GM12878 (cell line): ENCODE results near the gene ANXA10. TPM values are rescaled to one million over a fixed set of nuclear protein-coding genes. Genes with fewer than 3 reads are reported as not detected.

Experiments
- ATAC-seq: fragments of 200-7000 bp; cut with Tn5 transposase; 3 replicates; pipeline ENCODE4 v1.9.1; 2020; ENCODE audit warnings: mild to moderate bottlenecking, moderate library complexity
- BruUV-seq: library from RNA; stranded (reverse); fragments of 400-500 nt; replicated peaks from 2 replicates; lab custom pipeline; 2021; lab: Mats Ljungman, UMichigan
- CTCF ChIA-PET: fragments of 300-600 bp; sonication (Branson Sonifier 250); formaldehyde crosslinking; extraction: SDS; loops from one replicate; lab custom pipeline; 2021; ENCODE audit warnings: inconsistent platforms; lab: Yijun Ruan, JAX
- POLR2A ChIA-PET: fragments of 350-600 bp; formaldehyde crosslinking; extraction: SDS; loops from one replicate; lab custom pipeline; 2021; ENCODE audit warnings: inconsistent platforms; lab: Charles Lee
- RAD21 ChIA-PET: fragments of 300-600 bp; sonication (Branson Sonifier 250); formaldehyde crosslinking; loops from one replicate; lab custom pipeline; 2023; ENCODE audit warnings: antibody characterized with exemption; ENCODE audit not compliant: unreplicated experiment; lab: Charles Lee
- SMC1A ChIA-PET: fragments of 300-600 bp; sonication (Branson Sonifier 250); formaldehyde crosslinking; loops from one replicate; lab custom pipeline; 2023; ENCODE audit not compliant: unreplicated experiment, uncharacterized antibody; lab: Charles Lee
- DNase-seq: peaks from one replicate; pipeline ENCODE4 v3.0.0-alpha.2; 2011; ENCODE audit warnings: low read depth, low spot score
- FAIRE-seq: peaks from 3 replicates; lab custom pipeline; 2011; peaks lifted over from hg19 to GRCh38; lab: Jason Lieb, UNC
- H2AFZ ChIP-seq: 2 replicates; pipeline ENCODE4 v1.6.0; 2011; ENCODE audit warnings: low read depth, low read length, control low read depth; ENCODE audit not compliant: control insufficient read depth
- H3K27ac ChIP-seq: 2 replicates; pipeline ENCODE4 v1.5.1; 2011; ENCODE audit warnings: control low read depth; ENCODE audit not compliant: control insufficient read depth, insufficient read depth
- H3K27me3 ChIP-seq, 2 experiments: replicated peaks in 1 of 2; 2 replicates each; pipeline versions ENCODE4 v1.6.0 to v1.6.1; 2011; ENCODE audit warnings: low read length in 1 of 2; ENCODE audit not compliant: control insufficient read depth in 2 of 2, insufficient read depth in 2 of 2
- H3K36me3 ChIP-seq, 2 experiments: 2 replicates each; pipeline ENCODE4 v1.5.1; 2011; ENCODE audit warnings: low read length in 1 of 2; ENCODE audit not compliant: control insufficient read depth in 2 of 2, insufficient read depth in 2 of 2
- H3K4me1 ChIP-seq: 2 replicates; pipeline ENCODE4 v1.6.1; 2011; ENCODE audit warnings: mild to moderate bottlenecking, low read length, moderate library complexity, mixed read lengths; ENCODE audit not compliant: control insufficient read depth, insufficient read depth
- H3K4me2 ChIP-seq: 2 replicates; pipeline ENCODE4 v1.6.0; 2011; ENCODE audit warnings: control low read depth; ENCODE audit not compliant: control insufficient read depth, insufficient read depth
- H3K4me3 ChIP-seq: fragments of 200-600 bp; sonication (generic); 2 replicates; pipeline ENCODE4 v1.5.1; 2016
- H3K79me2 ChIP-seq: 2 replicates; pipeline ENCODE4 v1.6.0; 2011; ENCODE audit warnings: low read length; ENCODE audit not compliant: control insufficient read depth, insufficient read depth
- H3K9ac ChIP-seq: 2 replicates; pipeline ENCODE4 v1.8.0; 2011; ENCODE audit warnings: low read length, control low read depth, mixed read lengths; ENCODE audit not compliant: control insufficient read depth, insufficient read depth
- H3K9me3 ChIP-seq: replicated peaks from 3 replicates; pipeline ENCODE4 v1.5.1; 2011; ENCODE audit warnings: mild to moderate bottlenecking, low read length; ENCODE audit not compliant: control insufficient read depth, insufficient read depth
- H4K20me1 ChIP-seq: 2 replicates; pipeline ENCODE4 v1.6.0; 2011; ENCODE audit not compliant: control insufficient read depth, insufficient read depth
- ATF3 ChIP-seq: IDR thresholded peaks from 2 replicates; pipeline ENCODE4 v1.6.1; 2011; ENCODE audit warnings: low read depth, mild to moderate bottlenecking, low read length, moderate library complexity, borderline replicate concordance; ENCODE audit errors: extremely low read depth
- ATF7 ChIP-seq: fragments of 450-650 bp; IDR thresholded peaks from 2 replicates; pipeline ENCODE4 v1.6.1; 2016; ENCODE audit warnings: low read depth, mild to moderate bottlenecking
- BCL3 ChIP-seq: IDR thresholded peaks from 2 replicates; pipeline ENCODE4 v1.6.1; 2011; ENCODE audit warnings: borderline replicate concordance, low read depth, mild to moderate bottlenecking, moderate library complexity, low read length; ENCODE audit not compliant: insufficient read depth, poor library complexity, severe bottlenecking
- BRCA1 ChIP-seq: IDR thresholded peaks from 2 replicates; pipeline ENCODE4 v1.6.1; 2011; ENCODE audit warnings: low read depth, low read length, improper control_type of control experiment
- CHD4 ChIP-seq: fragments of 200-600 bp; sonication (generic); IDR thresholded peaks from 2 replicates; pipeline ENCODE4 v1.6.1; 2016; ENCODE audit warnings: mild to moderate bottlenecking
- E4F1 ChIP-seq: fragments of 450-650 bp; IDR thresholded peaks from 2 replicates; pipeline ENCODE4 v1.6.1; 2018; ENCODE audit warnings: borderline replicate concordance, mild to moderate bottlenecking; ENCODE audit not compliant: partially characterized antibody
- NR2C2 ChIP-seq: IDR thresholded peaks from 2 replicates; pipeline ENCODE4 v1.6.1; 2011; ENCODE audit warnings: borderline replicate concordance, low read depth; ENCODE audit not compliant: control insufficient read depth, insufficient read length
- RBBP5 ChIP-seq: fragments of 200-600 bp; sonication (generic); conservative IDR thresholded peaks from 2 replicates; pipeline ENCODE4 v1.6.1; 2016
- ZBTB40 ChIP-seq: fragments of 450-650 bp; IDR thresholded peaks from 2 replicates; pipeline ENCODE4 v1.6.1; 2016; ENCODE audit warnings: mild to moderate bottlenecking, moderate library complexity, borderline replicate concordance
- WGBS: methylation state at CpG from one replicate; pipeline ENCODE4 v1.1.6; 2016; ENCODE audit warnings: low lambda C conversion rate; ENCODE audit not compliant: insufficient replicate concordance, insufficient coverage; ENCODE audit errors: missing lambda C conversion rate; 5-methylcytosine and 5-hydroxymethylcytosine counted together
- in situ Hi-C: fragments of 300-500 bp; cut with MboI; formaldehyde crosslinking; loops from 9 replicates; pipeline ENCODE4 v1.14.3; 2018; ENCODE audit warnings: mixed read lengths
- intact Hi-C: fragments of 100-400 bp; cut with micrococcal nuclease; formaldehyde crosslinking; loops from one replicate; pipeline ENCODE4 v1.14.2; 2022; ENCODE audit not compliant: unreplicated experiment
- polyA plus RNA-seq, 11 experiments: library from polyadenylated mRNA; depleted of rRNA in 4 of 11; unstranded in 6 of 11; stranded (reverse) in 5 of 11; fragments of >200 nt; fragmentation: Nextera tagmentation in 4 of 11; fragmentation: Illumina TruSeq in 1 of 11; extraction: Ambion mirVana in 4 of 11; extraction: Trizol in 1 of 11; gene quantifications; 1 replicate in 1 of 11; 2 replicates in 10 of 11; pipeline versions ENCODE4 v1.2.1 to v1.2.3, GENCODE V29; 2011 to 2016; ENCODE audit warnings: inconsistent platforms in 2 of 11, missing spikeins in 2 of 11, low read depth in 1 of 11
- total RNA-seq, 4 experiments: library from RNA; depleted of rRNA in 3 of 4; stranded (reverse); fragments of >200 nt in 3 of 4; fragmentation: Illumina TruSeq in 1 of 4; extraction: Trizol in 1 of 4; gene quantifications; 2 replicates each; pipeline versions ENCODE4 v1.2.1 to v1.2.3, GENCODE V29; 2013 to 2021

The ANXA10 gene
- total and polyA plus RNA-seq, 10 of the 15 experiments (the other 5 are each of a cell fraction or from before 2014, with no cell fraction given), result not detected

- TF ChIP-seq ATF7 (no peak), RBBP5 (no peak), NR2C2 (no peak), E4F1 (no peak), ZBTB40 (no peak), BRCA1 (no peak), CHD4 (no peak), BCL3 (no peak), ATF3 (no peak)
- Histone ChIP-seq H4K20me1 (no peaks in the 10 kb centered on the region), H3K9ac (no peak overlapping the region), H3K4me3 (no peak overlapping the region), H3K4me1 (no peaks in the 10 kb centered on the region), H3K27me3 (no peaks in the 10 kb centered on the region), H3K36me3 (no peaks in the 10 kb centered on the region), H3K27ac (no peak overlapping the region), H2AFZ (no peak overlapping the region), H3K79me2 (no peaks in the 10 kb centered on the region), H3K9me3 (no peaks in the 10 kb centered on the region), H3K4me2 (no peak overlapping the region)
- RAD21 ChIA-PET, result interaction anchor here (1.4 kb wide), 1 partner anchor 1989 kb away, joined by 5 read pairs; no protein-coding TSS in a partner anchor
- DNase-seq (no peak), FAIRE-seq (peak; percentile 18), ATAC-seq (no peak)
- intact Hi-C loops, result loop anchor here (2.0 to 5.0 kb wide), 3 partner anchors 74 to 1987 kb away; no protein-coding TSS in a partner anchor
- SMC1A ChIA-PET, result interaction anchor here (0.9 to 2.4 kb wide), 3 partner anchors 164 to 1989 kb away, joined by 3 to 8 read pairs (median 3); no protein-coding TSS in a partner anchor
- in situ Hi-C loops, result no loop called here
- BruUV-seq, result no TSS peak
- POLR2A ChIA-PET, result no interaction called here
- 54% methylated on average over 6 of the region's 6 CpGs for WGBS
- CTCF ChIA-PET, result interaction anchor here (0.9 to 1.9 kb wide), 11 partner anchors 9 to 1989 kb away, joined by 3 to 10 read pairs (median 5); no protein-coding TSS in a partner anchor
These were observed 62.4 kb downstream of the ANXA10 start for GRCh38 chr4:168154546-168155277.
